HG03135 (cell line): Measurements from ENCODE around the gene C19orf67.

ENCODE experiments used
- ATAC-seq: cut with Tn5 transposase; IDR thresholded peaks from one replicate; pipeline ENCODE4 v1.9.1; 2021; ENCODE audit warnings: mild to moderate bottlenecking, moderate library complexity; ENCODE audit not compliant: unreplicated experiment

Gene C19orf67

DNA sequence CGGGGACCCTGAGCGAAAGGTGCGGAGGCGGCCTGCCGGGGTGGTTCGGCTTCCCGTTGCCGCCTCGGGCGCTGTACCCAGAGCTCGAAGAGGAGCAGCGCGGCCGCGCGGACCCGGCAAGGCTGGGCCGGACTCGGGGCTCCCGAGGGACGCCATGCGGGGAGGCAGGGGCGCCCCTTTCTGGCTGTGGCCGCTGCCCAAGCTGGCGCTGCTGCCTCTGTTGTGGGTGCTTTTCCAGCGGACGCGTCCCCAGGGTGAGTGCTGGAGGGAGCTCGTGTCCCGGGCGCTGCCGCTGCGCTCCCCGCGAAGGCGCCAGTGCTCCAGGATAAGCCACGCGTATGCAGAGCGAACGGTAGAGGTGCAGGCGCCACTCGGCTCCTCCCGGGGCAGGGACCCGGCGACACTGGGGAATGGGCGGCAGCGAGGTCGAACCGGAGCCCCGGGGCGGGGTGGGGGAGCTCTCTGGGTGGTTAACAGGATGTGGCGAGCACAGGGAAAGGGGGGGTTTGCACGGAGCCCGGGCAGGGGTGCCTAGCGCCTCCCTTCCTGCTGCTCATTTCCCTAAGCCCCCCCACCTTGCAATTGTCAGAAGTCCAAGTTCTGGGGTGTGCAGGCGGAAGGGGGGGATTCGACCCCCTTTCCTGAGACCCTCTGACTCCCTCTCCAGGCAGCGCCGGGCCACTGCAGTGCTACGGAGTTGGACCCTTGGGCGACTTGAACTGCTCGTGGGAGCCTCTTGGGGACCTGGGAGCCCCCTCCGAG lies 53.7 kb downstream of the C19orf67 start, which contains the start of gene IL27RA:
IL27RA (plus strand) TSS at position 44 of the 762 bp plus-strand sequence; CDS start at position 155, 111 bp downstream.
- peak; percentile 72 for ATAC-seq
